A549 (cell line): Measurements from ENCODE around the gene UVSSA. TPM values are rescaled to one million over a fixed set of nuclear protein-coding genes. Genes with fewer than 3 reads are reported as not detected.

Experiments
- ATAC-seq, 2 experiments: fragments of 200-7000 bp in 1 of 2; fragments of >200 bp in 1 of 2; cut with Nextera tagmentation in 1 of 2; cut with Tn5 transposase in 1 of 2; 3 replicates each; pipeline versions ENCODE4 v1.8.0 to v1.9.1; 2018 to 2020; ENCODE audit warnings: mild to moderate bottlenecking in 1 of 2, moderate library complexity in 1 of 2
- CTCF ChIA-PET: fragments of 300-600 bp; sonication (Branson Sonifier 250); formaldehyde crosslinking; extraction: SDS; loops from one replicate; lab custom pipeline; 2021; ENCODE audit warnings: antibody characterized with exemption, inconsistent platforms; lab: Yijun Ruan, JAX
- POLR2A ChIA-PET: fragments of 350-600 bp; formaldehyde crosslinking; extraction: SDS; loops from one replicate; lab custom pipeline; 2021; ENCODE audit warnings: antibody characterized with exemption, inconsistent platforms; lab: Yijun Ruan, JAX
- DNase-seq, 2 experiments: peaks; one replicate each; pipeline versions ENCODE4 v3.0.0 to v3.0.0-alpha.2; 2011 to 2016; ENCODE audit warnings: low read depth in 1 of 2, low spot score in 1 of 2
- FAIRE-seq: peaks from 2 replicates; lab custom pipeline; 2011; peaks lifted over from hg19 to GRCh38; lab: Jason Lieb, UNC
- H3K27ac ChIP-seq, 2 experiments: fragments of >200 bp; sonication (Bioruptor Twin); formaldehyde crosslinking; 3 replicates each; pipeline ENCODE4 v1.5.1; 2016 to 2017
- H3K4me1 ChIP-seq: fragments of >200 bp; sonication (Bioruptor Twin); formaldehyde crosslinking; 3 replicates; pipeline ENCODE4 v1.6.1; 2016
- H3K4me2 ChIP-seq: fragments of >200 bp; sonication (Bioruptor Twin); formaldehyde crosslinking; 3 replicates; pipeline ENCODE4 v1.6.1; 2016
- H3K4me3 ChIP-seq: fragments of >200 bp; sonication (Bioruptor Twin); formaldehyde crosslinking; 3 replicates; pipeline ENCODE4 v1.5.1; 2016
- H3K9me3 ChIP-seq: fragments of >200 bp; sonication (Bioruptor Twin); formaldehyde crosslinking; 3 replicates; pipeline ENCODE4 v1.6.1; 2016
- BCL3 ChIP-seq: fragments of >200 bp; sonication (Bioruptor Twin); formaldehyde crosslinking; IDR thresholded peaks from 3 replicates; pipeline ENCODE4 v1.6.1; 2016
- CBX2 ChIP-seq: fragments of 200-600 bp; sonication (generic); IDR thresholded peaks from 2 replicates; pipeline ENCODE4 v1.6.1; 2016; ENCODE audit warnings: low read depth, mild to moderate bottlenecking, borderline replicate concordance
- CBX8 ChIP-seq: fragments of 200-600 bp; sonication (generic); IDR thresholded peaks from 2 replicates; pipeline ENCODE4 v1.6.1; 2016
- CHD4 ChIP-seq: fragments of 200-600 bp; sonication (generic); IDR thresholded peaks from 2 replicates; pipeline ENCODE4 v1.6.1; 2016; ENCODE audit warnings: antibody characterized with exemption, mild to moderate bottlenecking, borderline replicate concordance
- E2F6 ChIP-seq: IDR thresholded peaks from 2 replicates; pipeline ENCODE4 v1.6.1; 2012; ENCODE audit warnings: low read depth, borderline replicate concordance
- ESRRA ChIP-seq: fragments of 150-350 bp; IDR thresholded peaks from 2 replicates; pipeline ENCODE4 v1.6.1; 2014; ENCODE audit warnings: mild to moderate bottlenecking, low read length, borderline replicate concordance
- FOSB ChIP-seq: fragments of 250-450 bp; sonication (Bioruptor Pico); IDR thresholded peaks from 2 replicates; pipeline ENCODE4 v1.5.0; 2020; ENCODE audit warnings: mild to moderate bottlenecking, moderate library complexity
- FOXS1 ChIP-seq: fragments of 250-450 bp; sonication (Bioruptor Pico); IDR thresholded peaks from 2 replicates; pipeline ENCODE4 v1.5.0; 2020; ENCODE audit warnings: mild to moderate bottlenecking, moderate library complexity
- GATA3 ChIP-seq: IDR thresholded peaks from 2 replicates; pipeline ENCODE4 v1.6.1; 2012; ENCODE audit warnings: borderline replicate concordance
- HEYL ChIP-seq: fragments of 250-450 bp; sonication (Bioruptor Pico); IDR thresholded peaks from 2 replicates; pipeline ENCODE4 v1.8.0; 2021; ENCODE audit warnings: mild to moderate bottlenecking, moderate library complexity
- HOXA7 ChIP-seq: fragments of 250-450 bp; sonication (Bioruptor Pico); IDR thresholded peaks from 2 replicates; pipeline ENCODE4 v1.5.0; 2020; ENCODE audit warnings: mild to moderate bottlenecking, moderate library complexity
- HOXB5 ChIP-seq: fragments of 250-450 bp; sonication (Bioruptor Pico); IDR thresholded peaks from 2 replicates; pipeline ENCODE4 v1.5.0; 2020; ENCODE audit warnings: mild to moderate bottlenecking, moderate library complexity
- KDM5A ChIP-seq: fragments of 200-600 bp; sonication (generic); IDR thresholded peaks from 2 replicates; pipeline ENCODE4 v1.6.1; 2016; ENCODE audit warnings: antibody characterized with exemption, mild to moderate bottlenecking
- MAFK ChIP-seq: fragments of 450-650 bp; IDR thresholded peaks from 2 replicates; pipeline ENCODE4 v1.6.1; 2014; ENCODE audit not compliant: partially characterized antibody
- MYC ChIP-seq: IDR thresholded peaks from 2 replicates; pipeline ENCODE4 v1.6.1; 2012; ENCODE audit warnings: mild to moderate bottlenecking, inconsistent platforms, low read length, improper control_type of control experiment, borderline replicate concordance
- NFE2L2 ChIP-seq: fragments of 150-350 bp; conservative IDR thresholded peaks from 2 replicates; pipeline ENCODE4 v1.6.1; 2014; ENCODE audit warnings: low read length
- NPAS2 ChIP-seq: fragments of 250-450 bp; sonication (Bioruptor Pico); IDR thresholded peaks from 2 replicates; pipeline ENCODE4 v1.8.0; 2022; ENCODE audit warnings: mild to moderate bottlenecking, moderate library complexity, borderline replicate concordance
- NR3C1 ChIP-seq: fragments of >200 bp; sonication (Bioruptor Twin); formaldehyde crosslinking; IDR thresholded peaks from 3 replicates; pipeline ENCODE4 v1.6.1; 2017
- POLR2A ChIP-seq: IDR thresholded peaks from 2 replicates; pipeline ENCODE4 v1.6.1; 2012; ENCODE audit warnings: mild to moderate bottlenecking, low read length
- RAD21 ChIP-seq, 2 experiments: fragments of >200 bp in 1 of 2; sonication (Bioruptor Twin) in 1 of 2; formaldehyde crosslinking in 1 of 2; IDR thresholded peaks in 1 of 2; conservative IDR thresholded peaks in 1 of 2; 2 replicates in 1 of 2; 3 replicates in 1 of 2; pipeline ENCODE4 v1.6.1; 2012 to 2018; ENCODE audit warnings: inconsistent platforms in 1 of 2
- RARB ChIP-seq: fragments of 250-450 bp; sonication (Bioruptor Pico); IDR thresholded peaks from 2 replicates; pipeline ENCODE4 v1.8.0; 2021; ENCODE audit warnings: mild to moderate bottlenecking, moderate library complexity
- RCOR1 ChIP-seq: fragments of 150-350 bp; IDR thresholded peaks from 2 replicates; pipeline ENCODE4 v1.6.1; 2014; ENCODE audit warnings: antibody characterized with exemption, low read length, low read depth
- SMC3 ChIP-seq: fragments of >200 bp; sonication (Bioruptor Twin); formaldehyde crosslinking; IDR thresholded peaks from 3 replicates; pipeline ENCODE4 v1.6.1; 2018; ENCODE audit warnings: inconsistent platforms
- SREBF2 ChIP-seq: fragments of 450-650 bp; IDR thresholded peaks from 2 replicates; pipeline ENCODE4 v1.6.1; 2014; ENCODE audit warnings: mild to moderate bottlenecking, moderate library complexity
- TP53 ChIP-seq: fragments of 250-450 bp; sonication (Bioruptor Pico); IDR thresholded peaks from 2 replicates; pipeline ENCODE4 v1.5.0; 2021; ENCODE audit warnings: mild to moderate bottlenecking, moderate library complexity
- USF2 ChIP-seq: fragments of 450-650 bp; IDR thresholded peaks from 2 replicates; pipeline ENCODE4 v1.6.1; 2014; ENCODE audit warnings: antibody characterized with exemption
- ZC3H11A ChIP-seq: fragments of 450-650 bp; IDR thresholded peaks from 2 replicates; pipeline ENCODE4 v1.6.1; 2014; ENCODE audit warnings: antibody characterized with exemption, mild to moderate bottlenecking
- ZFP36 ChIP-seq: fragments of 450-650 bp; IDR thresholded peaks from 2 replicates; pipeline ENCODE4 v1.6.1; 2014; ENCODE audit warnings: borderline replicate concordance; ENCODE audit not compliant: partially characterized antibody
- ZSCAN20 ChIP-seq: fragments of 250-450 bp; sonication (Bioruptor Pico); IDR thresholded peaks from 2 replicates; pipeline ENCODE4 v1.8.0; 2022; ENCODE audit warnings: mild to moderate bottlenecking, moderate library complexity
- WGBS: methylation state at CpG from one replicate; pipeline ENCODE4 v1.1.6; 2017; ENCODE audit errors: missing lambda C conversion rate; 5-methylcytosine and 5-hydroxymethylcytosine counted together
- polyA plus RNA-seq, 4 experiments: library from polyadenylated mRNA; depleted of rRNA in 3 of 4; stranded (reverse); fragments of >200 nt; fragmentation: RNase III in 1 of 4; extraction: RNeasy Plus Mini Kit Qiagen cat#74134 plus additional on column Dnase treatment in 1 of 4; gene quantifications; 2 replicates in 3 of 4; 3 replicates in 1 of 4; pipeline ENCODE4 v1.2.3, GENCODE V29; 2011 to 2017
- TF ChIP-seq, protein P1 (sequence below): fragments of 200-600 bp; sonication (generic); IDR thresholded peaks from 2 replicates; pipeline ENCODE4 v1.6.1; 2016; ENCODE audit warnings: antibody characterized with exemption, mild to moderate bottlenecking, moderate library complexity
- TF ChIP-seq, protein P2 (sequence below): IDR thresholded peaks from 2 replicates; pipeline ENCODE4 v1.6.1; 2012

UVSSA gene
- polyA plus RNA-seq, 2 of the 4 experiments (the other 2 are of a cell fraction), result 4.5 to 6.9 TPM

- FAIRE-seq (no peak), DNase-seq (no peak)
- WGBS, result 64% methylated on average over 4 of the region's 4 CpGs
- TF ChIP-seq NR3C1 (no peak), FOSB (no peak), CBX2 (no peak), RAD21 (conservative IDR thresholded peaks at IDR 0.05 in 1 of 2, IDR thresholded peaks at IDR 0.05 in 1 of 2) (no peak), FOXS1 (CRISPR knock-in tag) (no peak), MYC (no peak), RCOR1 (no peak), SREBF2 (no peak), ZSCAN20 (CRISPR knock-in tag) (no peak), SMC3 (no peak), HEYL (no peak), ESRRA (no peak), CBX8 (no peak), TP53 (CRISPR knock-in tag) (no peak), BCL3 (no peak)
- TF ChIP-seq, protein P1, sequence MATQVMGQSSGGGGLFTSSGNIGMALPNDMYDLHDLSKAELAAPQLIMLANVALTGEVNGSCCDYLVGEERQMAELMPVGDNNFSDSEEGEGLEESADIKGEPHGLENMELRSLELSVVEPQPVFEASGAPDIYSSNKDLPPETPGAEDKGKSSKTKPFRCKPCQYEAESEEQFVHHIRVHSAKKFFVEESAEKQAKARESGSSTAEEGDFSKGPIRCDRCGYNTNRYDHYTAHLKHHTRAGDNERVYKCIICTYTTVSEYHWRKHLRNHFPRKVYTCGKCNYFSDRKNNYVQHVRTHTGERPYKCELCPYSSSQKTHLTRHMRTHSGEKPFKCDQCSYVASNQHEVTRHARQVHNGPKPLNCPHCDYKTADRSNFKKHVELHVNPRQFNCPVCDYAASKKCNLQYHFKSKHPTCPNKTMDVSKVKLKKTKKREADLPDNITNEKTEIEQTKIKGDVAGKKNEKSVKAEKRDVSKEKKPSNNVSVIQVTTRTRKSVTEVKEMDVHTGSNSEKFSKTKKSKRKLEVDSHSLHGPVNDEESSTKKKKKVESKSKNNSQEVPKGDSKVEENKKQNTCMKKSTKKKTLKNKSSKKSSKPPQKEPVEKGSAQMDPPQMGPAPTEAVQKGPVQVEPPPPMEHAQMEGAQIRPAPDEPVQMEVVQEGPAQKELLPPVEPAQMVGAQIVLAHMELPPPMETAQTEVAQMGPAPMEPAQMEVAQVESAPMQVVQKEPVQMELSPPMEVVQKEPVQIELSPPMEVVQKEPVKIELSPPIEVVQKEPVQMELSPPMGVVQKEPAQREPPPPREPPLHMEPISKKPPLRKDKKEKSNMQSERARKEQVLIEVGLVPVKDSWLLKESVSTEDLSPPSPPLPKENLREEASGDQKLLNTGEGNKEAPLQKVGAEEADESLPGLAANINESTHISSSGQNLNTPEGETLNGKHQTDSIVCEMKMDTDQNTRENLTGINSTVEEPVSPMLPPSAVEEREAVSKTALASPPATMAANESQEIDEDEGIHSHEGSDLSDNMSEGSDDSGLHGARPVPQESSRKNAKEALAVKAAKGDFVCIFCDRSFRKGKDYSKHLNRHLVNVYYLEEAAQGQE, result no peak
- TF ChIP-seq, protein P2, sequence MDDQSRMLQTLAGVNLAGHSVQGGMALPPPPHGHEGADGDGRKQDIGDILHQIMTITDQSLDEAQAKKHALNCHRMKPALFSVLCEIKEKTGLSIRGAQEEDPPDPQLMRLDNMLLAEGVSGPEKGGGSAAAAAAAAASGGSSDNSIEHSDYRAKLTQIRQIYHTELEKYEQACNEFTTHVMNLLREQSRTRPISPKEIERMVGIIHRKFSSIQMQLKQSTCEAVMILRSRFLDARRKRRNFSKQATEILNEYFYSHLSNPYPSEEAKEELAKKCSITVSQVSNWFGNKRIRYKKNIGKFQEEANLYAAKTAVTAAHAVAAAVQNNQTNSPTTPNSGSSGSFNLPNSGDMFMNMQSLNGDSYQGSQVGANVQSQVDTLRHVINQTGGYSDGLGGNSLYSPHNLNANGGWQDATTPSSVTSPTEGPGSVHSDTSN, result no peak
- TF ChIP-seq, all 56 proteins: peak for 0
- Histone ChIP-seq H3K27ac (no peak overlapping the region), H3K4me2 (no peak overlapping the region), H3K4me3 (no peak overlapping the region), H3K9me3 (no peaks in the 10 kb centered on the region), H3K4me1 (no peaks in the 10 kb centered on the region)
- CTCF ChIA-PET, result no interaction called here
- no peak for ATAC-seq
- POLR2A ChIA-PET, result no interaction called here
Observed at GRCh38 chr4:1302159-1302558, 44.8 kb upstream of the UVSSA start.

GRCh38 chr4:1305261-1305711 lies 41.7 kb upstream of the UVSSA start:
- POLR2A ChIA-PET, result no interaction called here
- Histone ChIP-seq H3K27ac (no peak overlapping the region), H3K4me1 (no peaks in the 10 kb centered on the region), H3K4me3 (no peak overlapping the region), H3K4me2 (no peak overlapping the region), H3K9me3 (no peaks in the 10 kb centered on the region)
- FAIRE-seq, result no peak
- CTCF ChIA-PET, result no interaction called here
- DNase-seq, result no peak
- no peak for TF ChIP-seq USF2
- TF ChIP-seq CHD4, result no peak
- TF ChIP-seq NFE2L2, result no peak
- TF ChIP-seq HOXB5 (CRISPR knock-in tag), result no peak
- TF ChIP-seq ZC3H11A, result no peak
- no peak for TF ChIP-seq RAD21 (conservative IDR thresholded peaks at IDR 0.05 in 1 of 2, IDR thresholded peaks at IDR 0.05 in 1 of 2)
- TF ChIP-seq ZFP36, result no peak
- no peak for TF ChIP-seq HOXA7 (CRISPR knock-in tag)
- no peak for TF ChIP-seq GATA3
- no peak for TF ChIP-seq POLR2A
- TF ChIP-seq RARB (CRISPR knock-in tag), result no peak
- no peak for TF ChIP-seq KDM5A
- no peak for TF ChIP-seq SMC3
- no peak for TF ChIP-seq NPAS2 (CRISPR knock-in tag)
- no peak for TF ChIP-seq E2F6
- no peak for TF ChIP-seq MAFK
- ATAC-seq, result no peak
- 98% methylated on average over 10 of the region's 13 CpGs for WGBS
